K562 (cell line): ENCODE data around the gene PRDX1. TPM values are rescaled to one million over a fixed set of nuclear protein-coding genes. Genes with fewer than 3 reads are reported as not detected.

Source experiments
- BCL6 ChIP-seq: fragments of 250-450 bp; sonication (Bioruptor Pico); IDR thresholded peaks from 2 replicates; pipeline ENCODE4 v1.4.0; 2020
- BRF1 ChIP-seq: IDR thresholded peaks from 3 replicates; pipeline ENCODE4 v1.6.1; 2011; ENCODE audit warnings: borderline replicate concordance, mild to moderate bottlenecking; ENCODE audit not compliant: insufficient read length; ENCODE audit errors: extremely low read depth
- CC2D1A ChIP-seq: fragments of 450-650 bp; IDR thresholded peaks from 2 replicates; pipeline ENCODE4 v1.6.1; 2017; ENCODE audit warnings: mild to moderate bottlenecking
- EHMT2 ChIP-seq: fragments of 450-650 bp; IDR thresholded peaks from 2 replicates; pipeline ENCODE4 v1.6.1; 2018; ENCODE audit warnings: antibody characterized with exemption
- FOS ChIP-seq: IDR thresholded peaks from 3 replicates; pipeline ENCODE4 v1.6.1; 2011; ENCODE audit not compliant: insufficient read length; ENCODE audit errors: extremely low read depth
- KLF16 ChIP-seq: IDR thresholded peaks from 2 replicates; pipeline ENCODE4 v1.6.1; 2016; ENCODE audit warnings: antibody characterized with exemption
- RUNX1 ChIP-seq: sonication (generic); IDR thresholded peaks from 2 replicates; pipeline ENCODE4 v1.6.1; 2016; ENCODE audit warnings: antibody characterized with exemption, low read depth
- TFE3 ChIP-seq: fragments of 450-650 bp; formaldehyde crosslinking; IDR thresholded peaks from 2 replicates; pipeline ENCODE4 v1.4.0; 2020; ENCODE audit warnings: mild to moderate bottlenecking, mixed read lengths
- ZNF518B ChIP-seq: fragments of 250-450 bp; sonication (Bioruptor Pico); IDR thresholded peaks from 2 replicates; pipeline ENCODE4 v1.5.0; 2021; ENCODE audit warnings: mild to moderate bottlenecking, moderate library complexity
- ZNF764 ChIP-seq: fragments of 250-450 bp; sonication (Bioruptor Pico); IDR thresholded peaks from 2 replicates; pipeline ENCODE4 v1.4.0; 2020; ENCODE audit warnings: low read depth, mild to moderate bottlenecking, moderate library complexity
- ZNF785 ChIP-seq: fragments of 250-450 bp; sonication (Bioruptor Pico); IDR thresholded peaks from 2 replicates; pipeline ENCODE4 v1.4.0; 2020; ENCODE audit warnings: mild to moderate bottlenecking
- polyA plus RNA-seq, 8 experiments: library from polyadenylated mRNA; depleted of rRNA in 4 of 8; stranded (reverse) in 5 of 8; unstranded in 3 of 8; fragments of >200 nt; fragmentation: Nextera tagmentation in 2 of 8; fragmentation: Illumina TruSeq in 1 of 8; extraction: Ambion mirVana in 2 of 8; extraction: Trizol in 1 of 8; gene quantifications; 2 replicates each; pipeline versions ENCODE4 v1.2.1 to v1.2.3, GENCODE V29; 2011 to 2014; ENCODE audit warnings: inconsistent platforms in 1 of 8, missing spikeins in 1 of 8
- total RNA-seq, 7 experiments: library from RNA; depleted of rRNA in 6 of 7; stranded (reverse); fragments of >200 nt in 6 of 7; fragmentation: Illumina TruSeq in 2 of 7; extraction: Trizol in 2 of 7; gene quantifications; 2 replicates each; pipeline versions ENCODE4 v1.2.1 to v1.2.3, GENCODE V29; 2011 to 2021; ENCODE audit warnings: low replicate concordance in 1 of 7

PRDX1 gene
- total and polyA plus RNA-seq, 9 of the 15 experiments (the other 6 are each of a cell fraction or from before 2014, with no cell fraction given) = 748 to 2,388 (median 1,045) TPM

- TF ChIP-seq ZNF518B (CRISPR knock-in tag) (no peak), BCL6 (no peak), CC2D1A (peak; percentile 69; the same call in 1 of the 2 replicates), ZNF785 (no peak), TFE3 (CRISPR knock-in tag) (no peak), FOS (no peak), EHMT2 (no peak), KLF16 (peak; percentile 47; the same call in 1 of the 2 replicates), ZNF764 (CRISPR knock-in tag) (no peak), RUNX1 (peak; percentile 61; the same call in 1 of the 2 replicates), BRF1 (no peak)
These were observed at the start of gene PRDX1 (continued) for GRCh38 chr1:45521413-45522323.
